Thymus (tissue), 11 donors: ENCODE results near the gene DPM3. TPM values are rescaled to one million over a fixed set of nuclear protein-coding genes. Genes with fewer than 3 reads are reported as not detected.
"Not testable (repeated sequence)": the region's sequence is repeated elsewhere in the genome, so short reads cannot be mapped to it uniquely, and the experiment has no call there.

Source experiments
- DNase-seq, 9 donors: peaks; one replicate each; pipeline ENCODE4 v3.0.0-alpha.2; 2013; ENCODE audit warnings: low spot score in 9 of 9, low read depth in 6 of 9, missing footprints in 1 of 9
- H3K27ac ChIP-seq, 2 donors: one replicate each; pipeline ENCODE4 v1.5.1; 2013; ENCODE audit warnings: control low read depth in 1 of 2, low read depth in 1 of 2, low read length in 1 of 2, mild to moderate bottlenecking in 1 of 2, moderate library complexity in 1 of 2
- H3K27me3 ChIP-seq, 2 donors: one replicate each; pipeline ENCODE4 v1.5.1; 2013; ENCODE audit warnings: low read length in 1 of 2; ENCODE audit not compliant: control insufficient read depth in 2 of 2, insufficient read depth in 1 of 2
- H3K36me3 ChIP-seq, 2 donors: one replicate each; pipeline ENCODE4 v1.5.1; 2013; ENCODE audit warnings: low read length in 1 of 2, mild to moderate bottlenecking in 1 of 2, moderate library complexity in 1 of 2; ENCODE audit not compliant: control insufficient read depth in 2 of 2, insufficient read depth in 2 of 2
- H3K4me1 ChIP-seq, 2 donors: one replicate each; pipeline ENCODE4 v1.5.1; 2013; ENCODE audit warnings: low read length in 2 of 2; ENCODE audit not compliant: control insufficient read depth in 2 of 2, insufficient read depth in 2 of 2
- H3K4me3 ChIP-seq, 2 donors: one replicate each; pipeline ENCODE4 v1.5.1; 2013; ENCODE audit warnings: low read length in 2 of 2, control low read depth in 1 of 2, mild to moderate bottlenecking in 1 of 2
- H3K9me3 ChIP-seq, 2 donors: one replicate each; pipeline ENCODE4 v1.5.1; 2013; ENCODE audit warnings: low read length in 1 of 2, mild to moderate bottlenecking in 1 of 2; ENCODE audit not compliant: control insufficient read depth in 2 of 2, insufficient read depth in 1 of 2
- WGBS: extraction: QIAGEN DNeasy Blood & Tissue Kit; methylation state at CpG from one replicate; pipeline ENCODE4 v1.1.7; 2013; 5-methylcytosine and 5-hydroxymethylcytosine counted together
- polyA plus RNA-seq: library from polyadenylated mRNA; stranded (reverse); fragments of 200-250 nt; gene quantifications from one replicate; pipeline ENCODE4 v1.2.3, GENCODE V29; 2013
- total RNA-seq: library from RNA; stranded (reverse); fragments of 120-200 nt; gene quantifications from one replicate; pipeline ENCODE4 v1.2.4, GENCODE V29; 2013
- donor health status: healthy.

DPM3 gene
- total and polyA plus RNA-seq, 2 donors, result 34.0 to 155 TPM

DNA sequence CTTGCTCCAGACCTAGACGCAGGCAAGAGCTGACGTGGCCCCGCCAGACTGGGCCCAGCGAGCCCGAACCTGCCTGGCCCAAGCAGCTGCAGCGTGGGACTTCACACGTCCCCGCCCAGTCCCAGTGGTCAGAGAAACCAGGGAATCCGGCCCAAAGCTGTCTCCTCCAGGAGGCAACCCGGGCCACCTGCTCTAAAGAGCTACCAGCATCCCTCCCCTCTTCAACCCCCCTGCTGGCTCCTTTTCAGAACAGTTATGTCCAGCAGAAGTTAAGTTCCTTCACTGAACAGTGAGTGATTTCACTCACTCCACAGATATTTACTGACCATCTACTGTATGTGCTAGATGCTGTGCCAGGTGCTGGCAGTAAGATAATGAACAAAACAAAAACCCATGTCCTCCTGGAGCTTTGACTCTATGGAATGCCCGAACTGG is 14.8 kb downstream of the DPM3 start:
- Histone ChIP-seq H3K27ac (peak overlapping the region in 1 of 2 donors; percentile 7), H3K4me3 (no peak overlapping the region), H3K9me3 (no peaks in the 10 kb centered on the region), H3K4me1 (peaks cover 19 to 50% of the 10 kb centered on the region in 2 donors), H3K27me3 (peaks cover 4 to 73% of the 10 kb centered on the region in 2 donors), H3K36me3 (no peaks in the 10 kb centered on the region)
- 94% methylated on average over 11 of the region's 11 CpGs for WGBS
- no peak for DNase-seq

DNA sequence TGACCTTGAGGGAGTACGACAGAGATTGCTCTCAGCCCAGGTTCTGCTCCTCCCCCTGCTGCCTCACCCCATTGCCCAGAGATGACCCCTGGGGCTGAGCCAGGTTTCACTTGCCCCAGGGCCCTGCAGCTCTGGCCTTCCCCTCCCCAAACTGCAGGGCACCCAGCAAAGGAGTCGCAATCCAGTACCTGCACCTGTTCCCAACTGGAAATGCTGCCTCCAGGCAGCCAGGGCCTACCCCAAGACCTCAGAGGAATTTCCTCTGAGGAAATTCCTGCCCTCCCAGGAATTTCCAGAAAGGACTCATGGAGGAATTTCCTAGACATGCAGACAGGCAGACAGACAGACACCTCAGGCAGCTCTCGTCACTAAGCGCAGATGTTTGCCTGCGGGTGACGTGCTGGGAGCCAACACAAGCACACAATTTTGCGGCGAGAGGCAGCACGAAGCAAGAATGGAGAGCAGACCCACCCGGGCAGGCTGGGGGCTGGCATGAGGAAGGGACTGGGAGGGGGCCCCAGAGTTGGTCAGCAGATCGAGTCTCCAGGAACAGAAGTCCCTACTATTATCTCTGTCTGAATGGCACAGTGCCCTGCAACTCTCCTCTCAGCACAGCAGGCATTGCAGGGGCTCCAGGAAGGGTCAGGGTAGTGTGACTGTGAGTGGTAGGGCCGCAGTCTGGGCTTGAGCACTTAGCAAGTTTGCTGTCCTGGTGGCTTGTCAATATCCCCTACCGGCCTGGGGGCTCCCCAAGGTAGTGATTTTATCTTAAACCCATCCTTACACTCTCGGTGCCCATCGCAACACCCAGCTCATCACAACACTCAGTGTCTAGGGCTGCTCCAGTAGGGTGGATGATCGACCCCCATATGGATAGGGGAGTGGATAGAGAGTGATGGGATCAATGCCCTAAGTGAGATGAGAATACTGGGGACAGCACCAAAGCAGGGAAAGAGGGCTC is 15.5 kb downstream of the DPM3 start:
- no peak overlapping the region for H3K4me3 ChIP-seq
- WGBS, result 95% methylated on average over 16 of the region's 16 CpGs
- H3K9me3 ChIP-seq, result no peaks in the 10 kb centered on the region
- no peak for DNase-seq
- H3K36me3 ChIP-seq, result no peaks in the 10 kb centered on the region
- no peak overlapping the region for H3K27ac ChIP-seq
- H3K4me1 ChIP-seq, result peaks cover 15 to 43% of the 10 kb centered on the region in 2 donors
- H3K27me3 ChIP-seq, result peaks cover 4 to 75% of the 10 kb centered on the region in 2 donors

DNA sequence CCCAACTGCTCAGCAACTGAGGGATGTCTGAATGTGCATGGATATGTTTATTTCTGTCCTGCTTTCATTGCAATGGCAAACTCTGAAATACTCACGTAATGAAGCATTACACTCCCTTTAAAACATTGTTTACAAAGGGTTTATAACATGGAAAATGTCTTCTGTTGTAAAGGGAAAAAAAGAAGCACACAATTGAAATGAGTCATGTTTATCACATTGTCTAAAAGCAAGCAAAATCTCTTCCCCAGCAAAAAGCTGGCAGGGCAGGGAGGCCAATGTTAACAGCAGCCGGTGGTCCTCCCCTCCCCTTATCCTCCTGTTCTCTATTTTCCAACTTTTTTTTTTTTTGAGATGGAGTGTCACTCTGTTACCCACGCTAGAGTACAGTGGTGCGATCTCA is 16.5 kb downstream of the DPM3 start:
- Histone ChIP-seq H3K4me1 (peaks cover 12 to 33% of the 10 kb centered on the region in 2 donors), H3K4me3 (no peak overlapping the region), H3K27ac (no peak overlapping the region), H3K36me3 (no peaks in the 10 kb centered on the region), H3K27me3 (peaks cover 4 to 73% of the 10 kb centered on the region in 2 donors), H3K9me3 (no peaks in the 10 kb centered on the region)
- WGBS, result 93% methylated on average over 4 of the region's 4 CpGs
- no peak for DNase-seq

DNA sequence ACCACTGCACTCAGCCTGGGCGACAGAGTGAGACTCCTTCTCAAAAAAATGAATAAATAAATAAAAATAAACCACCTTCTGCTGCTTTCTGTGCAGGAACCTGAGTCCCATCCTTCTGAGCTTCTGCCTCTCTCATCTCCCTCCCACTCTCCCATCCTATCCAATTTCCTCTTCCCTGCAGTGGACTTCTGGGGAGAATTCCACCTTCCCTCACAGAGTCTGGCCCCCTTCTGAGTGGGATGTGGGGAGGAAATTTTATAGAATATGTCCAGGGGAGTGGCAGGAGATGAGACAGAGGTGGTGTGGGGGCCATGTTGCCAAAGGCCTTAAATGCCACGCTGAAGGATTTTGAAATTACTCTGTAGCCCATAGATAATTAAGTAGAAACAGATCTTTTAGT is 18.0 kb downstream of the DPM3 start:
- peaks cover 4 to 68% of the 10 kb centered on the region in 2 donors for H3K27me3 ChIP-seq
- H3K4me3 ChIP-seq, result no peak overlapping the region
- no peaks in the 10 kb centered on the region for H3K9me3 ChIP-seq
- no peak overlapping the region for H3K27ac ChIP-seq
- WGBS, result 94% methylated on average over 2 of the region's 2 CpGs
- H3K36me3 ChIP-seq, result no peaks in the 10 kb centered on the region
- peaks cover 9 to 20% of the 10 kb centered on the region in 2 donors for H3K4me1 ChIP-seq
- no peak for DNase-seq

DNA sequence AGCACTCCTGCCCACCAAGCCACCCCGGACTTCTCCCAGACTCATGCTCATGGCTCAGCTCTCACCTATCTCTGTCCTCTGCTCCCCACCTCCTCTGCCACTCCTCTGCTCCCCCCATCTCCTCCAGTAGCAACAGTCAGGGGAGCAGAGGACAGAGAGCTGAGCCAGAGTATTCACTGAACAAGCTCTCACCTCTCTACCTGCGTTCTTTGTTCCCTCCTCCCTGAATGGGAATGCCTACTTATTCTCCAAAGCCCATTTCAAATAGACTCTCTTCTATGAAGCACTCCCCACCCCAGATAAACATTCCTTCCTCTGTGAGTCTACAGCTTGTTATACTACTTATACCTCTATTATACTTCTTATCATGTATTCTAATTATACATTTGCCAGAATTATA is 19.1 kb downstream of the DPM3 start:
- Histone ChIP-seq H3K4me1 (peaks cover 2 to 9% of the 10 kb centered on the region in 2 donors), H3K9me3 (no peaks in the 10 kb centered on the region), H3K36me3 (no peaks in the 10 kb centered on the region), H3K27me3 (peaks cover 4 to 62% of the 10 kb centered on the region in 2 donors), H3K27ac (no peak overlapping the region), H3K4me3 (no peak overlapping the region)
- WGBS, result 98% methylated on average over 2 of the region's 2 CpGs
- no peak for DNase-seq

DNA sequence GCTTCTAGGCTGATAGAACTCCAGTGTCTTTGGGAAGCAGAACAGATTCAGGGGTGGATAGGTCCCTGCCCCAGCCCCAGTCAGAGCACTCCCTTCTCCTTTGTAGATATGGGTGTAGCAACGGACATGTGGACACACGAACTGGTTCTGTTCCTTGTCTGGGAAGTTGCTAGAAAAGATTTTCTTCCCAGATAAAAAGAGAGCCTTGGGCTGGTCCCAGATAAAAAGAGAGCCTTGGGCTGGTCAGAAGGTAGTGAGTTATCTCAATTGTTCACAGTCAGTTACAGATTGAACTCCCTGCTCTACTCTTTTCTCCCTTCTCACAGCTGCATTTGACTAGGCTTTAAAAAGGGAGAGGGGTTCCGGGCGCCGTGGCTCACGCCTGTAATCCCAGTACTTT is 20.1 kb downstream of the DPM3 start:
- no peak for DNase-seq
- H3K36me3 ChIP-seq, result no peaks in the 10 kb centered on the region
- H3K4me3 ChIP-seq, result no peak overlapping the region
- peaks cover 0 to 53% of the 10 kb centered on the region in 2 donors for H3K27me3 ChIP-seq
- no peak overlapping the region for H3K27ac ChIP-seq
- H3K4me1 ChIP-seq, result peaks cover 0 to 4% of the 10 kb centered on the region in 2 donors
- 90% methylated on average over 6 of the region's 6 CpGs for WGBS
- no peaks in the 10 kb centered on the region for H3K9me3 ChIP-seq

DNA sequence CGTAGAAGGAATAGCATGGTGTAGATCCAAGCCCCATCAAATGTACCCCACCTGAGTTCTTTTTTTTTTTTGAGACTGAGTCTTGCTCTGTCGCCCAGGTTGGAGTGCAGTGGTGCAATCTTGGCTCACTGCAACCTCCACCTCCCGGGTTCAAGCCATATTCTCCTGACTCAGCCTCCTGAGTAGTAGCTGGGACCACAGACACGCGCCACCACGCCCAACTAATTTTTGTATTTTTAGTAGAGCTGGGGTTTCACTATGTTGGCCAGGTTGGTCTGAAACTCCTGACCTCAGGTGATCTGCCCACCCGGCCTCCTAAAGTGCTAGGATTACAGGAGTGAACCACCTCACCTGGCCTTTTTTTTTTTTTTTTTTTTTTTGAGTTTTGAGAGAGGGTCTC is 22.2 kb downstream of the DPM3 start:
- not testable (repeated sequence) for H3K4me1 ChIP-seq, H3K36me3 ChIP-seq, H3K9me3 ChIP-seq, H3K4me3 ChIP-seq, H3K27ac ChIP-seq, DNase-seq
- H3K27me3 ChIP-seq, result peaks cover 0 to 36% of the 10 kb centered on the region in 2 donors
- 93% methylated on average over 7 of the region's 7 CpGs for WGBS

DNA sequence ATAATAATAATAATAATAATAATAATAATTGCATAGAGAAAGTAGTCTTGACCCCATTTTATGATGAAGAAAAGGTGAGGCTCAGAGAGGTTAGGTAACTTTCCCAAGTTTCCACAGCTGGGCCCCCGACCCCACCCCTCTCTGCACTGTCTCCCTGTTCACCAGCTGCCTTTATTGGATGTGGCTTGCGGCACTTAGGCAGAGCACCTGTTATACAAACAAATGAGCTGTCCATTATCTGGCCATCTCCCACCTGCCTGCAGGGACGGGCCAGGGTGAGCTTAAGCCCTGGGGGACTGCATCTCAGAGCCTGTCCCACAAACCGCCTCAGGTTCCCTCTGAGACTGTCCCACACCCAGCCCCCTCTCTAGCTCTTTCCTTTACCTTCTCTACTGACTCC is 22.7 kb downstream of the DPM3 start:
- H3K4me3 ChIP-seq, result no peak overlapping the region
- 84% methylated on average over 4 of the region's 4 CpGs for WGBS

DNA sequence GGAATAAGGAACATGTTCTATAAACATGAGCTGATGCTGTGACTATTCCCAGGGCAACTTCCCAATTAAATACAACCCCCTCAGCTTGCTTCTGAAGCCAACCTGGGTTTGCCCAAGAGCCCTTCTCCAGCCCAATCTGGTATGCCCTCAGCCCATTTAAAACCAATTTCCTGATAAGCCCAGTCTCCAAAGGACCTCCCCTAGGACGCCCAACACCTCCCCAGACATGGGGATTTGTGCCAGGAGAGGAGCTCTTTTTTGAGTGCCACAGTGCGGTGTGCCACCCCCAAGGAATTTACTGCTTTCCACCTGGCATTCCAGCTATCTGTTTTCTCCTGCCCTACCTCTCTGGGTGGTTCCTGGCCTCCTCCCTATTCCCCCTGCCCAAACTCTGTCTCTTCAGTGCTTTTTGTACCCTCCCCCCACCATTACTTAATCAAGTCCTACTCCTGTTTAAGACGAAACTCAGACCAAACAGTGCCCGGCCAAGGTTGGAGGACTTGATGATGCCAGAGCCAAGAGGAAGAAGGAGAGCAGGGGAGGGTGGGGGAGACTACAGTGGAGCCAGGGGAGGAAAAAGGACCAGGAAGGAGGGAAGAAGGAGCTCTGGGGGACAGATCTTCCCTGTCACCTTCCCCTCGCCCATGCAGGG is 24.1 kb downstream of the DPM3 start:
- H3K27ac ChIP-seq, result no peak overlapping the region

More for the DNA sequence above, 22.7 kb downstream of the DPM3 start:
- DNase-seq, result no peak
- no peaks in the 10 kb centered on the region for H3K9me3 ChIP-seq
- H3K27me3 ChIP-seq, result peaks cover 0 to 36% of the 10 kb centered on the region in 2 donors
- H3K36me3 ChIP-seq, result no peaks in the 10 kb centered on the region
- no peaks in the 10 kb centered on the region for H3K4me1 ChIP-seq
- no peak overlapping the region for H3K27ac ChIP-seq

More for the DNA sequence above, 24.1 kb downstream of the DPM3 start:
- Histone ChIP-seq H3K27me3 (peaks cover 0 to 28% of the 10 kb centered on the region in 2 donors), H3K9me3 (peaks cover 0 to 3% of the 10 kb centered on the region in 2 donors), H3K4me3 (no peak overlapping the region), H3K36me3 (no peaks in the 10 kb centered on the region), H3K4me1 (no peaks in the 10 kb centered on the region)
- DNase-seq, result no peak
- 94% methylated on average over 5 of the region's 5 CpGs for WGBS
